ENCODE data around the gene WDR27. TPM values are rescaled to one million over a fixed set of nuclear protein-coding genes. Genes with fewer than 3 reads are reported as not detected.
A peak's percentile ranks its signal among the peaks of the same experiment; 100 is the strongest.

Gene WDR27
- total and polyA plus RNA-seq, 2 donors from 2014 or later: 12.3 to 45.0 TPM

DNA sequence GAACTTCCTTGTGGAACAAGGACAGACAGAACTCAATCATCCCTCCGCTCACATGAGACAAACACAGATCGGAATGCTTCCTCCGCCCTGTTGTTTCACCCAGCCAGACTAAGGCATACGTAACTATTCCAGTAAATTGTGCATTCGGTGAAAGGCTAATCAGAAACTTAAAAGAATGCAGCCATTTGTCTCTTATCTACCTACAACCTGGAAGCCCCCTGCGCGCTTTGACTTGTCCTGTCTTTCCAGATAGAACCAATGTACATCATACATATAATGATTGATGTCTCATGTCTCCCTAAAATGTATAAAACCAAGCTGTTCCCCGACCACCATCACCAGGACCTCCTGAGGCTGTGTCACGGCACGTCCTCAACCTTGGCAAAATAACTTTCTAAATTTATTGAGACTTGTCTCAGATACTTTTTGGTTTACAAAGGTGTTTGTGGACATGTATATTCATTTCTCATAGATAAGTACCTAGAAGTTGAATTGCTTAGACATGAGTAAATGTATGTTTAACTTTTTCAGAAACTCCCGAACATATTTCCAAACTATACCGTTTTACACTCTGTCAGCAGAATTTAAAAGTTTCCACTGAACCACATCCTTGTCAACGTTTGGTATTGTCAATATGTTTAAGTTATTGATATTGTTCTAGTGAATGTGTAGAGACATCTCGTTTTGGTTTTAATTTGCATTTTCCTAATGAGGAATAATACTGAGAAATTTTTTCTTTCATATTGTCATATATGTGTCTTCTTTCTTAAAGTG lies 250.6 kb downstream of the WDR27 start:
- Histone ChIP-seq H3K9ac (ENCODE audit: low read length in 3 of 3) (no peak overlapping the region), H3K27me3 (ENCODE audit: control insufficient read depth, insufficient read depth, low read length) (no peaks in the 10 kb centered on the region), H3K4me3 (ENCODE audit: low read length in 3 of 3) (peak overlapping the region in 2 of 3 donors; percentile 31 to 66), H3K9me3 (ENCODE audit: control insufficient read depth in 2 of 3, insufficient read depth in 1 of 3, low read length in 3 of 3) (no peaks in the 10 kb centered on the region), H3K27ac (ENCODE audit: low read depth in 2 of 2, low read length in 2 of 2) (peak overlapping the region in 1 of 2 donors; percentile 9), H3K4me1 (ENCODE audit: control insufficient read depth in 2 of 3, insufficient read depth in 2 of 3, low read depth in 1 of 3, low read length in 3 of 3) (no peaks in the 10 kb centered on the region), H3K36me3 (ENCODE audit: control insufficient read depth in 2 of 3, insufficient read depth in 3 of 3, low read length in 3 of 3) (no peaks in the 10 kb centered on the region)
- TF ChIP-seq, protein P1, sequence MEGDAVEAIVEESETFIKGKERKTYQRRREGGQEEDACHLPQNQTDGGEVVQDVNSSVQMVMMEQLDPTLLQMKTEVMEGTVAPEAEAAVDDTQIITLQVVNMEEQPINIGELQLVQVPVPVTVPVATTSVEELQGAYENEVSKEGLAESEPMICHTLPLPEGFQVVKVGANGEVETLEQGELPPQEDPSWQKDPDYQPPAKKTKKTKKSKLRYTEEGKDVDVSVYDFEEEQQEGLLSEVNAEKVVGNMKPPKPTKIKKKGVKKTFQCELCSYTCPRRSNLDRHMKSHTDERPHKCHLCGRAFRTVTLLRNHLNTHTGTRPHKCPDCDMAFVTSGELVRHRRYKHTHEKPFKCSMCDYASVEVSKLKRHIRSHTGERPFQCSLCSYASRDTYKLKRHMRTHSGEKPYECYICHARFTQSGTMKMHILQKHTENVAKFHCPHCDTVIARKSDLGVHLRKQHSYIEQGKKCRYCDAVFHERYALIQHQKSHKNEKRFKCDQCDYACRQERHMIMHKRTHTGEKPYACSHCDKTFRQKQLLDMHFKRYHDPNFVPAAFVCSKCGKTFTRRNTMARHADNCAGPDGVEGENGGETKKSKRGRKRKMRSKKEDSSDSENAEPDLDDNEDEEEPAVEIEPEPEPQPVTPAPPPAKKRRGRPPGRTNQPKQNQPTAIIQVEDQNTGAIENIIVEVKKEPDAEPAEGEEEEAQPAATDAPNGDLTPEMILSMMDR (IDR thresholded peaks at IDR 0.05; ENCODE audit: borderline replicate concordance, extremely low read depth, insufficient read depth): no peak
- DNase-seq (no peak), FAIRE-seq (no peak)
- intact Hi-C loops (cut with DNase I): no loop called here

DNA sequence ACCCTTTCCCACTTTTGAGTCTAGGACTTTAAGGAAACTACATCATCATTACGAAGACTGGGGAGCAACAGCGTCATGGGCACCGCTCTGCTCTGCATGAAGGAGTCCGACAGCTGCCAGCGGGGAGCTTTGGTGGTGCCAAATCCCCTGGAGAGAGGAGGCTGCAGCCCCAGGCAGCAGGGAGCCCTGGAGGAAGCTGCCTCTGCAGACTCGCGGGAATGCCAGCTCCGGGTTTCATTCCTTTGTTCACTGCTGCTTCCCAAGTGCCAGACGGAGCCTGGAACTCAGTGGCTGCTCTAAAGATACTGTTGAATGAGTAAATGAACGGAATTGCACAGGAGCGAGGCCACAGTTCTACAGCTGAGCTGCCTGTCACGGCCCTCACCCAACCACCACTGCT lies 251.7 kb downstream of the WDR27 start:
- intact Hi-C loops (cut with DNase I): no loop called here
- no peak overlapping the region for H3K4me3 ChIP-seq (ENCODE audit: low read length in 3 of 3)
- no peaks in the 10 kb centered on the region for H3K27me3 ChIP-seq (ENCODE audit: control insufficient read depth, insufficient read depth, low read length)
- no peak for FAIRE-seq
- no peaks in the 10 kb centered on the region for H3K36me3 ChIP-seq (ENCODE audit: control insufficient read depth in 2 of 3, insufficient read depth in 3 of 3, low read length in 3 of 3)
- DNase-seq: no peak
- H3K4me1 ChIP-seq (ENCODE audit: control insufficient read depth in 2 of 3, insufficient read depth in 2 of 3, low read depth in 1 of 3, low read length in 3 of 3): no peaks in the 10 kb centered on the region
- H3K9ac ChIP-seq (ENCODE audit: low read length in 3 of 3): no peak overlapping the region
- no peaks in the 10 kb centered on the region for H3K9me3 ChIP-seq (ENCODE audit: control insufficient read depth in 2 of 3, insufficient read depth in 1 of 3, low read length in 3 of 3)
- TF ChIP-seq, protein P1 (IDR thresholded peaks at IDR 0.05; ENCODE audit: borderline replicate concordance, extremely low read depth, insufficient read depth): no peak
- no peak overlapping the region for H3K27ac ChIP-seq (ENCODE audit: low read depth in 2 of 2, low read length in 2 of 2)

DNA sequence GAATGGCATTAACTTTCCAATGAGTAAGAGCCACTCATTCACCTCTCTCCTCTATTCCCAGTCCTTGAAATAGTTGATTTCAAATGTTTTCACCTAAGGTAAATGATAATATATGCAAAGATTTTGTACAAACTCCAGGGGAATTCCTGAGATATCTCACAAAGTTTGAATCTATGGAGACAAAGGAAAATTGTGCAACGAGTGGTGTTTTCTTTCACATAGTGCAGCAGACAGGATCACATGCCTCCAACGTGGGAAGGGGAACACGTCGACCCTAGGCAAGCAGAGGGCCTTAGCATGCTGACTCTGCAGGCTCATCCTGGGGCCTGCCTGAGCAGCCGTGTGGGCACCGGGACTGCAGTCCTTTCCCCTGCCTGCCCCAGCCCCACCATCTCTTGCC lies 252.6 kb downstream of the WDR27 start:
- H3K9me3 ChIP-seq (ENCODE audit: control insufficient read depth in 2 of 3, insufficient read depth in 1 of 3, low read length in 3 of 3): no peaks in the 10 kb centered on the region
- no peaks in the 10 kb centered on the region for H3K36me3 ChIP-seq (ENCODE audit: control insufficient read depth in 2 of 3, insufficient read depth in 3 of 3, low read length in 3 of 3)
- DNase-seq (no peak), FAIRE-seq (no peak)
- H3K4me3 ChIP-seq (ENCODE audit: low read length in 3 of 3): no peak overlapping the region
- TF ChIP-seq, protein P1 (IDR thresholded peaks at IDR 0.05; ENCODE audit: borderline replicate concordance, extremely low read depth, insufficient read depth): no peak
- no peak overlapping the region for H3K27ac ChIP-seq (ENCODE audit: low read depth in 2 of 2, low read length in 2 of 2)
- H3K9ac ChIP-seq (ENCODE audit: low read length in 3 of 3): no peak overlapping the region
- no peaks in the 10 kb centered on the region for H3K27me3 ChIP-seq (ENCODE audit: control insufficient read depth, insufficient read depth, low read length)
- intact Hi-C loops (cut with DNase I): no loop called here
- no peaks in the 10 kb centered on the region for H3K4me1 ChIP-seq (ENCODE audit: control insufficient read depth in 2 of 3, insufficient read depth in 2 of 3, low read depth in 1 of 3, low read length in 3 of 3)

Measured in kidney (tissue), 14 donors.